Non-pigmented ciliary epithelial cell (primary cell): Measurements from ENCODE around the gene OGT.
A peak's percentile ranks its signal among the peaks of the same experiment; 100 is the strongest.
"Not testable (repeated sequence)": the region's sequence is repeated elsewhere in the genome, so short reads cannot be mapped to it uniquely, and the experiment has no call there.

ENCODE experiments used
- DNase-seq: peaks from one replicate; pipeline ENCODE4 v3.0.0-alpha.2; 2010; ENCODE audit warnings: low read depth

OGT gene

GRCh38 chrX:71532753-71533425 lies at the start of gene OGT:
Gene OGT (plus strand): TSS chrX:71533104. CDS start chrX:71533300, 196 bp downstream.
- DNase-seq = peak; percentile 87

- DNase-seq = no peak
Measured at GRCh38 chrX:71487814-71488213, 45.1 kb upstream of the OGT start.

GRCh38 chrX:71489540-71489939 lies 43.4 kb upstream of the OGT start:
- no peak for DNase-seq

GRCh38 chrX:71492231-71493065 lies 40.5 kb upstream of the OGT start:
- no peak for DNase-seq

- DNase-seq = no peak
Measured at GRCh38 chrX:71493111-71493613, 39.7 kb upstream of the OGT start.

- DNase-seq = not testable (repeated sequence)
Measured at GRCh38 chrX:71495979-71496378, 36.9 kb upstream of the OGT start.

- DNase-seq = no peak
Measured at GRCh38 chrX:71496476-71496875, 36.4 kb upstream of the OGT start.

- DNase-seq = not testable (repeated sequence)
Measured at GRCh38 chrX:71502080-71502479, 30.8 kb upstream of the OGT start.

- no peak for DNase-seq
Measured at GRCh38 chrX:71504346-71504745, 28.6 kb upstream of the OGT start.

GRCh38 chrX:71509289-71509688 lies 23.6 kb upstream of the OGT start:
- DNase-seq = no peak

- no peak for DNase-seq
Measured at GRCh38 chrX:71510161-71510560, 22.7 kb upstream of the OGT start.

GRCh38 chrX:71513731-71514130 lies 19.2 kb upstream of the OGT start:
- DNase-seq = not testable (repeated sequence)

GRCh38 chrX:71514367-71515037 lies 18.4 kb upstream of the OGT start:
- DNase-seq = no peak

GRCh38 chrX:71515038-71515396 lies 17.9 kb upstream of the OGT start:
- no peak for DNase-seq

GRCh38 chrX:71525316-71525715 lies 7.6 kb upstream of the OGT start:
- no peak for DNase-seq

- no peak for DNase-seq
Measured at GRCh38 chrX:71532078-71532752, 689 bp upstream of the OGT start.

- DNase-seq = no peak
Measured at GRCh38 chrX:71533516-71533850, 579 bp downstream of the OGT start.

- DNase-seq = no peak
Measured at GRCh38 chrX:71533851-71534561, 1.1 kb downstream of the OGT start.

GRCh38 chrX:71534773-71535544 lies 2.1 kb downstream of the OGT start:
- no peak for DNase-seq

- DNase-seq = no peak
Measured at GRCh38 chrX:71536285-71536684, 3.4 kb downstream of the OGT start.

- no peak for DNase-seq
Measured at GRCh38 chrX:71537743-71538142, 4.8 kb downstream of the OGT start.
